GM21717 (cell line): ENCODE results near the gene LRPAP1.

Source experiments
- ATAC-seq: cut with Tn5 transposase; IDR thresholded peaks from one replicate; pipeline ENCODE4 v1.9.1; 2021; ENCODE audit warnings: mild to moderate bottlenecking, moderate library complexity; ENCODE audit not compliant: unreplicated experiment

LRPAP1 gene

GRCh38 chr4:3486541-3487540, 45.4 kb downstream of the LRPAP1 start:
- no peak for ATAC-seq

GRCh38 chr4:3485886-3486540, 46.2 kb downstream of the LRPAP1 start:
- no peak for ATAC-seq

GRCh38 chr4:3485011-3485791, 47.0 kb downstream of the LRPAP1 start:
- no peak for ATAC-seq

- no peak for ATAC-seq
Observed at GRCh38 chr4:3484057-3484973, 47.9 kb downstream of the LRPAP1 start.

GRCh38 chr4:3483471-3483921, 48.7 kb downstream of the LRPAP1 start:
- ATAC-seq: no peak

GRCh38 chr4:3482707-3483106, 49.5 kb downstream of the LRPAP1 start:
- ATAC-seq: no peak

- no peak for ATAC-seq
Observed at GRCh38 chr4:3481783-3482393, 50.3 kb downstream of the LRPAP1 start.

- no peak for ATAC-seq
Observed at GRCh38 chr4:3481113-3481531, 51.1 kb downstream of the LRPAP1 start.

- ATAC-seq: no peak
Observed at GRCh38 chr4:3480528-3481112, 51.6 kb downstream of the LRPAP1 start.

- ATAC-seq: no peak
Observed at GRCh38 chr4:3479358-3480101, 52.7 kb downstream of the LRPAP1 start.

- no peak for ATAC-seq
Observed at GRCh38 chr4:3478446-3479357, 53.5 kb downstream of the LRPAP1 start.

GRCh38 chr4:3477750-3478430, 54.3 kb downstream of the LRPAP1 start:
- no peak for ATAC-seq

GRCh38 chr4:3476936-3477749, 55.1 kb downstream of the LRPAP1 start:
- ATAC-seq: no peak

GRCh38 chr4:3476341-3476747, 55.9 kb downstream of the LRPAP1 start:
- ATAC-seq: no peak

- ATAC-seq: no peak
Observed at GRCh38 chr4:3475713-3476260, 56.4 kb downstream of the LRPAP1 start.
